ENCODE data around the gene IRF2.

DNA sequence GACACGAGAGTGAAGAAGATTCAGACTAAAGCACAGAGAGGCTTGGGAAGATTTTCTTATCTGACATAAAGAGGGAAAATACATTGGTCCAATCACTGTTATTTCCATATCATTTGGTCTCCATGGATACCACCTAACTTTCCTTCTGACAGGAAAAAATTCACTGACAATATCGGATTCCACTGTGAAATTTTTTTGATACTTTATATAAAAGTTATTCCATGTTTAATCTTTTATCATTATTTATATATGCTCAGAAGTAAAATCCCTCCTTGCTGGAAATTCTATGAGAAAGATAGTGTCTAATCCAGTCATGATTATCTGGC, 3.6 kb downstream of the IRF2 start:
- no peak for TF ChIP-seq POLR2A (IDR thresholded peaks at IDR 0.05)
- TF ChIP-seq, protein P1, sequence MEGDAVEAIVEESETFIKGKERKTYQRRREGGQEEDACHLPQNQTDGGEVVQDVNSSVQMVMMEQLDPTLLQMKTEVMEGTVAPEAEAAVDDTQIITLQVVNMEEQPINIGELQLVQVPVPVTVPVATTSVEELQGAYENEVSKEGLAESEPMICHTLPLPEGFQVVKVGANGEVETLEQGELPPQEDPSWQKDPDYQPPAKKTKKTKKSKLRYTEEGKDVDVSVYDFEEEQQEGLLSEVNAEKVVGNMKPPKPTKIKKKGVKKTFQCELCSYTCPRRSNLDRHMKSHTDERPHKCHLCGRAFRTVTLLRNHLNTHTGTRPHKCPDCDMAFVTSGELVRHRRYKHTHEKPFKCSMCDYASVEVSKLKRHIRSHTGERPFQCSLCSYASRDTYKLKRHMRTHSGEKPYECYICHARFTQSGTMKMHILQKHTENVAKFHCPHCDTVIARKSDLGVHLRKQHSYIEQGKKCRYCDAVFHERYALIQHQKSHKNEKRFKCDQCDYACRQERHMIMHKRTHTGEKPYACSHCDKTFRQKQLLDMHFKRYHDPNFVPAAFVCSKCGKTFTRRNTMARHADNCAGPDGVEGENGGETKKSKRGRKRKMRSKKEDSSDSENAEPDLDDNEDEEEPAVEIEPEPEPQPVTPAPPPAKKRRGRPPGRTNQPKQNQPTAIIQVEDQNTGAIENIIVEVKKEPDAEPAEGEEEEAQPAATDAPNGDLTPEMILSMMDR (IDR thresholded peaks at IDR 0.05) = no peak

Measured in adrenal gland (tissue), 5 donors.